ENCODE results near the gene CDCA7L.

Gene CDCA7L

GRCh38 chr7:21945454-21946221, at the start of gene CDCA7L:
TSS of gene CDCA7L (minus strand) at chr7:21945899. CDS start at chr7:21945804, 95 bp downstream.
- no peak for FAIRE-seq

DNA sequence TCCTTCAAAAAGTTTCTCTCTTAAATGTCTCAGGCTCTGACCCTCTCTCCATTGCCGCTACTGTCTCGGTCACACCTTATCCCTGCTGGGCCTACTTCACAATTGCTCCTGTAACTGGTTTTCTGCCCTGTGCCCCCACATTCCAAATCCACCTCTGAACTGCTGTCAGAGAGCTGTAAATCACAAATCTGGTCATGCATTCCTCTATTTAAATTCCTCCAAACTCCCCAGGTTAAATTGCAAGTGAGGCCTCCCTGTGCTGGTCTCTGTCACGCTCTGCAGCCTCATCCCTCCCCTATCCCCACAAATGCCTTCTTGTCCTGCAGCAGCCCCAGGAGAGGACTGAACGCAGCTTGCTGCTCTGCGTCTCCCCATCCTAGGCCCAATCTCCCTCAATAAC, 40.4 kb upstream of the CDCA7L start:
- no peak for FAIRE-seq

GRCh38 chr7:21984042-21984441, 38.3 kb upstream of the CDCA7L start:
- FAIRE-seq = no peak

DNA sequence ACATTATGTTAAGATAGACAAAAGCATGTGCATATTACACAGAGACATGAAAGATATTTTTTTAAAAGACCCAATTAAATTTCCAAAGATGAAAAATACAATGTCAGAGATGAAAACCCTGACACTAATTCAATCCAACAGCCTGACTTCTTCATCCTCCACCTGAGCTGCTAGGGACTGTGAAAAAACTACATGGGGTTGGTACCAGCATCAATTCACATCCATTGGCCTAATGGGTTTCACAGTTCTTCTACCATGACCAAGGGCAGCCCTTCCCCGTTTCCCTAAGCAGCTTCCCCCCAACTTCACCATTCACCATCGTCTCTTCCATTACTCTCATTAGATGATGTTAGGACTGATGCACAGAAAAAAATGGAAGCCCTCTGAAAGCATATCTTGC, 37.4 kb upstream of the CDCA7L start:
- FAIRE-seq = no peak

DNA sequence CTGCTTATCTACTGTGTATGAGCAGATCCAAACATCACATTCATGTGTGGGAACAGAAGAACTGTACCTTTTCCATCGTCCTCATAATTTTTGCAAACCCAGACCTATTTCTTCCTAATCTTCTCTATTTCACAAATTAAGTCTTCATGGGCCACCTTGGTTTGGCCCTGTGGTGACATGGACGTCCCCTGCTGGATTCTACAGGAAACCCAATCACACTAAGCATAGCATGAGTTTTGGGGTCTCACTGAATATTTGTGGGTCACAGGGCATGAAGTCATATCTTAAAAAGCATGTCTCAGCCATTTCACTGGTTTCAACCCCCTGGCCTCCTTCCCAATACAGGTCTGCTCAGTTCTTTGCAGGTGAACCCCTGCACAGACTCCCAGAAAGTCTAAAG, 35.8 kb upstream of the CDCA7L start:
- no peak for FAIRE-seq

DNA sequence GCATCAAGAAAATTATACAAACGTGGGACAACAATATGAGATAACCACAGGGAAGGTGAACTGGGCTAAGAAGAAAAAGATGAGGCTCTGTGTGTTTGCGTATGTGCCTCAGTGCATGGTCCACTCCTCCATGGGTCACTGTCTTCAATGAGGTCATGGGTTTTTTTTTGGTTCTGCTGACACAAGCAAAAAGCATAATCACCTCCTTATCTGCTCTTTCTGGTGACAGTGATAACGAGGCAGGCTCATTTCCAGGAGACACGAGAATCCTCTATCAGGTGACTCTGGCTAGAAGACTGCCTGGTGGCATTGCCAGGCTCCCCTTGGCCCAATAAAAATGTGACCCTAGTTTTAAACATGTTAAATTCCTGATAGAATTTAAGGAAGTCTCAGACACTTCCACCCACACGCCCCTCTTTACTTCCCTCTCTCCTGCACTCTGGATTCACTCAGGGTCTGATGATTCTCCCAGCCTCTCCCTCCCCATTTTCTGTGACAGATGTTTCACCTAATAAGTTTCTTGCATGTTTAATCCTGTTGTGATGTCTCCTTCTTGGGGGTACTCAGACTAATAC, 35.3 kb upstream of the CDCA7L start:
- FAIRE-seq = no peak

- FAIRE-seq = no peak
Observed at GRCh38 chr7:21972397-21972784, 26.7 kb upstream of the CDCA7L start.

DNA sequence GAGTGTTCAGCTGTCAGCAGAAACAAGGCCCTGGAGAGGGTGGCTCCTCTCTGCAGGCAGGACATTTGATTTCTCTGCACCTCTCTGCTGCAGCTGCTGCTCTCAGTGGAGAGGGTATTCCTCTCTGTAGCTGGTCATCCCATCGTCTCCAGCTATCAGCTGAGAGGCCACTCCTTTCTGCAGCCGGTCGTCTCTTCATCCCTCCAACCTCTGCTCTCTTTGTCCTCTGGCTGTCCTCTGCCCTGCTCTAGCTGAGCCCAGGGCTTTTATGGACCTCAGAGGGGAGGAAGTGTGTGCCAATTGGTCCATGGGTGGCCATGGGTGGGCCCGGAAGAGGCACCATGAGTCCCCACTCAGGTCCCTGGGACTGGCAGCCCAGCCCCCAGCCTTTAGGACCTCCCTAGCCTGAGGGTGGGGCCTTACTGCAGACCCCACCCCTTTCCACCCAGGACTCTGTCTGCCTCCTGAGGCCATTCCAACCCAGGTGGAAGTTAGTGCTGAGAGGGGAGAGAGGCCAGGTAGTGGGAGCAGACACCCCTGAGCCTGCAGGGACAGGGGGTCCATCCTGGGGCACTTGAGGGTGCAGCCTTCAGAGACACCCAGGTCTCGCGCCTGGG, 26.2 kb upstream of the CDCA7L start:
- FAIRE-seq = no peak

GRCh38 chr7:21969822-21970221, 24.1 kb upstream of the CDCA7L start:
- no peak for FAIRE-seq

DNA sequence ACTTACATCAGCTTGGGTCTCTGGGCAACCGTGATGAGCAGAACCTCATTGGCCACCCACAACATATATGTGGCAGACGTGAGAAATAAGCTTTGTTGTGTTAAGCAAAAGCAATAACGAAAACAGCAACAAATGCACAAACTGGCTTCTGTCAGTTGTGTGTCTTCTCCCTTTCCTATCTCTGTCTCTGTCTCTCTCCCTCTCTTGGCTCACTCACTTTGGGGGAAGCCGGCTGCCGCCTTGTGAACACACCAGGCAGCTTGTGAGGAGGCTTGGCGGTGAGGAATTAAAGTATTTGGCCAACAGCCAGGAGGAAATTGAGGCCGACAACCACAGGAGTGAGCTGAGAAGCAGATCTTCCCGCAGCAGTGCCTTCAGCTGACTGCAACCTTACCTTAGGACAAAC, 21.9 kb upstream of the CDCA7L start:
- FAIRE-seq = no peak

GRCh38 chr7:21966271-21966670, 20.6 kb upstream of the CDCA7L start:
- FAIRE-seq = no peak

- no peak for FAIRE-seq
Observed at GRCh38 chr7:21965291-21965690, 19.6 kb upstream of the CDCA7L start.

DNA sequence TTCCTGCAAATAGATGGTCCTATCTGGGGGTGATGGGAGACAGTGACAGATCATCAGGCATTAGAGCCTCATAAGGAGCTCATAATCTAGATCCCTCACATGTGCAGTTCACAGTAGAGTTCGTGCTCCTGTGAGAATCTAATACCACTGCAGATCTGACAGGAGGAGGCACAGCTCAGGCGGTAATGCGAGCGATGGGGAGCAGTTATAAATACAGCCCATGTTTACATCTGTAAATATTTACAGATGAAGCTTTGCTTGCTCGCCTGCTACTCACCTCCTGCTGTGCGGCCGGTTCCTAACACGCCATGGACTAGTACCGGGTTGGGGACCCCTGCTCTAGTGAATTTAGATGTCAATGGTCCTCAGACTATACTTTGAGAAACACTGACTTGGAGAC, 17.0 kb upstream of the CDCA7L start:
- FAIRE-seq = no peak

DNA sequence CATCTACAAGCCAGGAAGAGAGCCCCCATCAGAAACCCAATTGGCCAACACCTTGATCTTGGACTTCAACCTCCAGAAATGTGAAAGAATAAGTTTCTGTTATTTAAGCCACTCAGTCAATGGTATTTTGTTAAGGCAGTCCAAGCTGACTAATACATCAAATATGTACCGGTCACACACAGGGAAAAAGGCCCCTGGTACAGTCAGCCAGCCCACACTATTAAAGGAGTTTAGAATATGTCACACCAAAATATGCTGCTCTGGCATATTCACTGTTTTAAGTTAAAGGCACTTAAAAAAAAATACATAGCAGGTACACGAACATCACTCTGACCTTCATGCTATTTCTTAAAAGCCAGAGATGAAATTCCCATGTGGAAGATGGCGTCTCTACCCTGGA, 15.2 kb upstream of the CDCA7L start:
- FAIRE-seq = no peak

DNA sequence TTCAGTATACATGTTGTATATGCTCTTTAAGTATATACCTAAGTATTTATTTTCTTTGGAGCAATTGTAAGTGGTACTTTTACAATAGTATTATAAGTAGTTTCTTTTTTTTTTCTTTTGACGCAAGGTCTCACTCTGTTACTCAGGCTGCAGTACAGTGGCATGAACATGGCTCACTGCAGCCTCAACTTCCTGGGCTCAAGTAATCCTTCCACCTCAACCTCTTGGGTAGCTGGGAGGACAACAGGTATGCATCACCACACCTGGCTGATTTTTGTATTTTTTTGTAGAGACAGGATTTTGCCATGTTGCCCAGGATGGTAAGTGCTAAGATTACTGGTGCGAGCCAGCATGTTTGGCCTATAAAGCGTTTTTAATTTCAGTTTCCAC, 13.7 kb upstream of the CDCA7L start:
- no peak for FAIRE-seq

GRCh38 chr7:21953781-21954180, 8.1 kb upstream of the CDCA7L start:
- FAIRE-seq = no peak

- no peak for FAIRE-seq
Observed at GRCh38 chr7:21948887-21949540, 3.3 kb upstream of the CDCA7L start.

DNA sequence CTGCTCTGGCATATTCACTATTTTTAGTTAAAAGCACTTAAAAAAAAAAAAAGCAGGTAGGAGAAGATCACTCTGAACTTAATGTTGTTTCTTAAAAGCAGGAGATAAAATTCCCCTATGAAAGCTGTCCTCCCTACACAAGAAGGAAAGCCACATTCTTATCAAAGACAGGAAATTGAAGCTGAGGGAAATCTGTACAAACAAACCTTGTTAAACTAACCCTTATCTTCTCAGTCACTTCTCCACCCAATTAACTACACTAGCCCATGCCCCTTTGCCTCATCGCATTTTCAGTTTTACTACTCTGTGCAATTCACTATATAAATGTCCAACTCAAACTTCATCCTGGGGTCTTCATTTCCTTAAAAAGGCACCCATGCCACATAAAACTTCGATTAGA, 2.7 kb upstream of the CDCA7L start:
- FAIRE-seq = no peak

GRCh38 chr7:21947946-21948345, 2.2 kb upstream of the CDCA7L start:
- FAIRE-seq = no peak

GRCh38 chr7:21947056-21947455, 1.4 kb upstream of the CDCA7L start:
- no peak for FAIRE-seq

- no peak for FAIRE-seq
Observed at GRCh38 chr7:21946222-21946709, 567 bp upstream of the CDCA7L start.

- FAIRE-seq = no peak
Observed at GRCh38 chr7:21944616-21945453, 864 bp downstream of the CDCA7L start.

- FAIRE-seq = no peak
Observed at GRCh38 chr7:21943436-21943835, 2.3 kb downstream of the CDCA7L start.
